ENCODE measurements around the gene CCDC117. TPM values are rescaled to one million over a fixed set of nuclear protein-coding genes. Genes with fewer than 3 reads are reported as not detected.
A peak's percentile ranks its signal among the peaks of the same experiment; 100 is the strongest.
"Not testable (repeated sequence)": the region's sequence is repeated elsewhere in the genome, so short reads cannot be mapped to it uniquely, and the experiment has no call there.

Gene CCDC117
- total RNA-seq, 1 donor from 2014 or later, result 18.7 TPM

- DNase-seq, result no peak
Measured at GRCh38 chr22:28801845-28802594, 29.5 kb downstream of the CCDC117 start.

DNA sequence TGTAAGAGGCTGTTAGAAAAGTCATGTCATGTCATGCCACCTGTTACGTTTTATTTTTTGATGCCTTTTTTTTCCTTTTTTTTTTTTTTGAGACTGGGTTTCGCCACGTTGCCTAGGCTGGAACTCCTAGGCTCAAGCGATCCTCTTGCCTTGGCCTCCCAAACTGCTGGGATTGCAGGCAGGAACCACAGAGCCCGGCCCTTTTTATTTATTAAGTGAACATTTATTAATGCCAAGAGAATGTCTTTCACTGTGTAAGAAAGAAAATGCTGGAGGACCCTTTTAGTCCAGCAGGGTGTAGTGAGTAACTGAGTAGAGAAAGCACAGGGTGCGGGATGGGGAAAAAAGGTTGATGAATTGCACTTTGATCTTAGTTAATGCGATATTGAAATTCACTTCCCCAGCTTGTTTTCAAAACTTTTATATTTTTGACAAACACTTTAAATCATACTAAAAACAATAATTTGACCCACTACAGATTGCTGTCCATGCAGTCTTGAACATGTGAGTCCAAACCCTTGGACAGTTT is 30.2 kb downstream of the CCDC117 start:
- DNase-seq, result no peak

GRCh38 chr22:28805426-28805825 is 32.9 kb downstream of the CCDC117 start:
- DNase-seq, result not testable (repeated sequence)

GRCh38 chr22:28808716-28809355 is 36.3 kb downstream of the CCDC117 start:
- no peak for DNase-seq

- DNase-seq, result no peak
Measured at GRCh38 chr22:28810821-28811491, 38.5 kb downstream of the CCDC117 start.

DNA sequence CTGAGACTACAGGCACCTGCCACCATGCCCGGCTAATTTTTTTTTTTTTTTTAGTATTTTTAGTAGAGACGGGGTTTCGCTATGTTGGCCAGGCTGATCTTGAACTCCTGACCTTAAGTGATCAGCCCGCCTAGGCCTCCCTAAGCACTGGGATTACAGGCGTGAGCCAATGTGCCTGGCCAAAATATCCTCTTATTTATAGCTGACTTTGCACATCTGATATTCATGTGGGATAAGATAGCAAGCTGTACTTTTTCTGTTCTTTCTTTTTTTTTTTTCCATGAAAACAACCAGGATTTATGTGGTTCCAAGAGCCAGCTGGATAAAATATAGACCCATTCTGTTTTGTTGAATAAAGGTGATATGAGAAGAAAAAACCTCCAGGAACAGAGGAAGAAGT is 40.0 kb downstream of the CCDC117 start:
- DNase-seq, result no peak

DNA sequence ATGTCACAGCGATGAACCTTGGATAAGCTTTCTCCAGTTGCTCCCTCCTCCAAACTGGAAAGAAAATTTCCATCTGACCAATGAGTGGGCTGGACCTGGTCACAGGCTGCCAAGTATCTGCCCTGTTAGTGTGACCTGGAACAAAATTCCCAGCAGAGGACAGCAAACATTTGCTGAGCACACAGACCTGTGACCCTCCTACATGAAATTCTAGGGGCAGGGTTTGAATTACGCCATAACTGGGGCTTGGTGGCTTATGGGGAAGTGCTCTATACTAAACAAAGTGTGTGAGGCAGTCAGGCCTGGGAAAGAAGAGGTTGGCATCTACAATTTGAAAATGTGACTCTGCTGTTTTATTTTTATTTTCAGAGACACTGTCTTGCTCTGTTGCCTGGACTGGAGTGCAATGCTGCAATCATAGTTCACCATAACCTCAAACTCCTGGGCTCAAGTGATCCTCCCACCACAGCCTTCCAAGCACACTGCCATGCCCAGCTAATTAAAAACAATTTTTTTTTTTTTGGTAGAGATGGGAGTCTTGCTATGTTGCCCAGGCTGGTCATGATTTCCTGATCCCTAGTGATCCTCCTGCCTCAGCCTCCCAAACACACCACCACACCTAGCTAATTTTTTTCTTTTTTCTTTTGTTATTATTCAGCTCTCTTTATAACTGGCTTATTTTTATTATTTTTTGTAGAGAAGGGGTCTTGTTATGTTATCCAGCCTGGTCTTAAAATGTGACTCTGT is 41.5 kb downstream of the CCDC117 start:
- DNase-seq, result no peak

DNA sequence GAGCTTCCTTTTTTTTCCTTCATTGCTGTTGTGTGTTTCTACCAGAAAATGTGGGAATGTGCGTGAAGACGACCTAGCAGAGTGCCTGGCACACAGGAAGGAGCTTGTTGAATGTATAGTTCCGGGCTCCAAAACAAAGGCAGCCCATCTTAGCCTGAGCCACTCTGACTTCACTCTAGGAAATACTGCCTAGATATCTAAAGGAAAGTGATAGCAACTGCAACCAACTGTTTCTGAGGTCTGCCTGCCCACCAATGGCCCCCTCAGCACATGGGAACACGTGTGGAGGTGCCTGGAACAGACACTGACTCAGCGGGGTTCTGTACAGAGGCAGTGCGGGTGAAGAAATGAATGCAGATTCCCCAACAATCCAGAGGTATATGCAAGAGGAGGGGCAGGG is 42.6 kb downstream of the CCDC117 start:
- no peak for DNase-seq

DNA sequence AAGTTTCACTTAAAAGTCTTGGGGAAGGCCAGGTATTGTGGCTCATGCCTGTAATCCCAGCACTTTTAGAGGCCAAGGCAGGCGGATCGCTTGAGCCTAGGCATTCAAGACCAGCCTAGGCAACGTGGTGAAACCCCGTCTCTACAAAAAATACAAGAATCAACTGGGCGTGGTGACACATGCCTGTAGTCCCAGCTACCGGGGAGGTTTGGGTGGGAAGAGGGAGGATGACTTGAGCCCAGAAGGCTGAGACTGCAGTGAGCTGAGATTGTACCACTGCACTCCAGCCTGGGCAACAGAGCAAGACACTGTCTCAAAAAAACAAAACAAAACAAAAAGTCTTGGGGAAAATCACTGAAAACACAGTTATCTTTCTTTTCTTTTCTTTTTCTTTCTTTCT is 43.2 kb downstream of the CCDC117 start:
- no peak for DNase-seq

GRCh38 chr22:28817064-28817463 is 44.6 kb downstream of the CCDC117 start:
- no peak for DNase-seq

GRCh38 chr22:28817919-28818859 is 45.7 kb downstream of the CCDC117 start:
- DNase-seq, result no peak

GRCh38 chr22:28819253-28820096 is 47.0 kb downstream of the CCDC117 start:
- DNase-seq, result no peak

GRCh38 chr22:28820885-28821284 is 48.4 kb downstream of the CCDC117 start:
- DNase-seq, result no peak

GRCh38 chr22:28821452-28821851 is 49.0 kb downstream of the CCDC117 start:
- no peak for DNase-seq

DNA sequence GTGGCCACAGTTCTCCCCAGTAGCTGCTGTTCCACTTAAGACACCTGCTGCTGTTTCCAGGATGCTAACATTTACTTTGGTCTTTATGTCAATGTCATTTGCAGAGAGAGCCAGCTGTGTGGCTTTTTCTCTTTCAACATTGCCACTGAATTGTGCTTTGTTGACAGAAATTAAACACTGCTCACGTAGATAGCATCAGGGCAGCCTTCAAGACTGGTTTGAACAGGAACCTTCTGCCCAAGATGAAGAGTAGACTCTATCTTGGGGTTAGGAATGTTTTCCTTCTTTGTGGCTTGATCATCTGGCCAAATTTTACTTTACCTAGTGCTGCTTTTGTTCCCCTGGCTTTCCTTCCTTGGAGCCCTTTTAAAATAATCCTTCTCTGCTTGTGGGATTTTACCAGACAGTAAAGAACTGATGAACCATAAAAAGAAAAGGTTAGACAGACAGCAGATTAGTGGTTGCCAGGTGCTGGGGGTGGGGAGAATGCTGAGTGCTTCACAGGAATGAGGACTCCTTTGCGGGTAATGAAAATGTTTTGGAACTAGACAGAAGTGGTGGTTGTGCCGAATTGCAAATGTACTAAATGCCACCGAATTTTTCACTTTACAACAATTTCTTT is 50.5 kb downstream of the CCDC117 start:
- DNase-seq, result no peak

GRCh38 chr22:28824455-28824854 is 52.0 kb downstream of the CCDC117 start:
- not testable (repeated sequence) for DNase-seq

DNA sequence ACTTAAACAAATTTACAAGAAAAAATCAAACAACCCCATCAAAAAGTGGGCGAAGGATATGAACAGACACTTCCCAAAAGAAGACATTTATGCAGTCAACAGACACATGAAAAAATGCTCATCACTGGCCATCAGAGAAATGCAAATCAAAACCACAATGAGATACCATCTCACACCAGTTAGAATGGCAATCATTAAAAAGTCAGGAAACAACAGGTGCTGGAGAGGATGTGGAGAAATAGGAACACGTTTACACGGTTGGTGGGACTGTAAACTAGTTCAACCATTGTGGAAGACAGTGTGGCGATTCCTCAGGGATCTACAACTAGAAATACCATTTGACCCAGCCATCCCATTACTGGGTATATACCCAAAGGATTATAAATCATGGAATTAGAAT is 53.9 kb downstream of the CCDC117 start:
- DNase-seq, result not testable (repeated sequence)

DNA sequence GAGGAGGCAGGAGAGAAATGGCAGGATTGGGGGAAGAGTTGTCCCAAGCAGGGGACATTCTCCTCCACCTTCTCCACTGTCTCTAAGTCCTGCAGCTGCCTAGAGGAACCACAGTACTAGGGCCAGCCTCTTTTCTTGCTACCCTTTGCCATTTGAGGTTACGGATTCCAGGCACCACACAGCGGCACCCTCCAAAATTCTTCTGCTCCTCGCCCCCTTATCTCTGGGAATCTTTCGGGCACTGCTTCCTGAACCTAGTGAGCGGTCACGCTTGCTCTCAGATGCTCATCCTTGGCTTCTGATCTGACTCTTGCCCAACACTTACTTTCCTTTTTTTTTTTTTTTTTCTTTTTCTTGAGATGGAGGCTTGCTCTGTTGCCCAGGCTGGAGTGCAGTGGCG is 54.4 kb downstream of the CCDC117 start:
- no peak for DNase-seq

GRCh38 chr22:28829358-28830181 is 57.1 kb downstream of the CCDC117 start:
- DNase-seq, result peak; percentile 26
